Smooth muscle cell (in vitro differentiated cells): Measurements from ENCODE around the gene DLX5. TPM values are rescaled to one million over a fixed set of nuclear protein-coding genes. Genes with fewer than 3 reads are reported as not detected.

Experiments
- DNase-seq: peaks from one replicate; lab custom pipeline; 2025; ENCODE audit not compliant: unreplicated experiment; lab: John Stamatoyannopoulos, UW
- H2AFZ ChIP-seq: fragments of 200-600 bp; sonication (generic); 2 replicates; pipeline ENCODE4 v1.6.0; 2016; ENCODE audit warnings: antibody characterized with exemption, low read depth, mild to moderate bottlenecking
- H3F3A ChIP-seq: fragments of 200-600 bp; sonication (generic); 2 replicates; pipeline ENCODE4 v1.6.0; 2017; ENCODE audit warnings: antibody characterized with exemption, low read depth
- H3K27ac ChIP-seq: fragments of 200-600 bp; sonication (generic); 2 replicates; pipeline ENCODE4 v1.5.1; 2016; ENCODE audit warnings: low read depth, mild to moderate bottlenecking
- H3K27me3 ChIP-seq: fragments of 200-600 bp; sonication (generic); 2 replicates; pipeline ENCODE4 v1.6.1; 2016; ENCODE audit warnings: low read depth, mild to moderate bottlenecking
- H3K36me3 ChIP-seq: fragments of 200-600 bp; sonication (generic); 2 replicates; pipeline ENCODE4 v1.5.1; 2016; ENCODE audit warnings: low read depth
- H3K4me1 ChIP-seq: fragments of 200-600 bp; sonication (generic); 2 replicates; pipeline ENCODE4 v1.5.1; 2016; ENCODE audit warnings: low read depth
- H3K4me2 ChIP-seq: fragments of 200-600 bp; sonication (generic); 2 replicates; pipeline ENCODE4 v1.6.0; 2016; ENCODE audit warnings: mild to moderate bottlenecking
- H3K4me3 ChIP-seq: fragments of 200-600 bp; sonication (generic); 2 replicates; pipeline ENCODE4 v1.5.1; 2016; ENCODE audit warnings: mild to moderate bottlenecking
- H3K79me2 ChIP-seq: fragments of 200-600 bp; sonication (generic); 2 replicates; pipeline ENCODE4 v1.6.0; 2016; ENCODE audit warnings: low read depth, mild to moderate bottlenecking
- H3K9ac ChIP-seq: fragments of 200-600 bp; sonication (generic); 2 replicates; pipeline ENCODE4 v1.6.0; 2016; ENCODE audit warnings: low read depth
- H3K9me3 ChIP-seq: fragments of 200-600 bp; sonication (generic); replicated peaks from 2 replicates; pipeline ENCODE4 v1.5.1; 2016; ENCODE audit warnings: low read depth
- H4K20me1 ChIP-seq: fragments of 200-600 bp; sonication (generic); 2 replicates; pipeline ENCODE4 v1.6.0; 2016; ENCODE audit warnings: low read depth
- CTCF ChIP-seq: fragments of 200-600 bp; sonication (generic); IDR thresholded peaks from 2 replicates; pipeline ENCODE4 v1.5.1; 2017; ENCODE audit warnings: borderline replicate concordance, mild to moderate bottlenecking, antibody characterized with exemption; ENCODE audit not compliant: insufficient read depth, poor library complexity, severe bottlenecking
- WGBS: methylation state at CpG from one replicate; pipeline ENCODE4 v1.1.7; 2016; ENCODE audit warnings: low lambda C conversion rate; 5-methylcytosine and 5-hydroxymethylcytosine counted together
- polyA plus RNA-seq: library from polyadenylated mRNA; unstranded; fragments of >200 nt; fragmentation: Nextera tagmentation; extraction: Ambion mirVana; gene quantifications from 2 replicates; pipeline ENCODE4 v1.2.1, GENCODE V29; 2016
- small RNA-seq: library from RNA; depleted of rRNA; stranded (forward); fragments of <200 nt; gene quantifications from one replicate; pipeline ENCODE3, GENCODE V24; 2014
- total RNA-seq: library from RNA; depleted of rRNA; stranded (reverse); fragments of >200 nt; gene quantifications from 2 replicates; pipeline ENCODE4 v1.2.3, GENCODE V29; 2014

DLX5 gene
- total and polyA plus RNA-seq, 2 experiments from 2014 or later = 3.5 to 4.3 TPM

- no peaks in the 10 kb centered on the region for H3K9me3 ChIP-seq
- H3K4me1 ChIP-seq = no peaks in the 10 kb centered on the region
- H3K4me2 ChIP-seq = no peak overlapping the region
- no peaks in the 10 kb centered on the region for H3K36me3 ChIP-seq
- H3K27ac ChIP-seq = no peak overlapping the region
- TF ChIP-seq CTCF = no peak
- H4K20me1 ChIP-seq = no peaks in the 10 kb centered on the region
- H2AFZ ChIP-seq = no peak overlapping the region
- H3K27me3 ChIP-seq = no peaks in the 10 kb centered on the region
- H3F3A ChIP-seq = no peaks in the 10 kb centered on the region
- H3K4me3 ChIP-seq = no peak overlapping the region
- no peaks in the 10 kb centered on the region for H3K79me2 ChIP-seq
- no peak for DNase-seq
- H3K9ac ChIP-seq = no peak overlapping the region
- 89% methylated on average over 2 of the region's 2 CpGs for WGBS
Measured at GRCh38 chr7:96976106-96976505, 48.5 kb downstream of the DLX5 start.

GRCh38 chr7:96973986-96974385 lies 50.6 kb downstream of the DLX5 start:
- Histone ChIP-seq H3K4me1 (no peaks in the 10 kb centered on the region), H3K36me3 (no peaks in the 10 kb centered on the region), H3K27ac (no peak overlapping the region), H3K9ac (no peak overlapping the region), H4K20me1 (no peaks in the 10 kb centered on the region), H3K4me3 (no peak overlapping the region), H3K27me3 (no peaks in the 10 kb centered on the region), H2AFZ (no peak overlapping the region), H3F3A (no peaks in the 10 kb centered on the region), H3K9me3 (no peaks in the 10 kb centered on the region), H3K4me2 (no peak overlapping the region), H3K79me2 (no peaks in the 10 kb centered on the region)
- WGBS = 73% methylated on average over 2 of the region's 2 CpGs
- no peak for DNase-seq
- no peak for TF ChIP-seq CTCF

GRCh38 chr7:96970739-96971138 lies 53.9 kb downstream of the DLX5 start:
- H3K79me2 ChIP-seq = no peaks in the 10 kb centered on the region
- H3K4me2 ChIP-seq = no peak overlapping the region
- no peaks in the 10 kb centered on the region for H3F3A ChIP-seq
- H3K4me1 ChIP-seq = no peaks in the 10 kb centered on the region
- no peak overlapping the region for H3K9ac ChIP-seq
- H3K36me3 ChIP-seq = no peaks in the 10 kb centered on the region
- TF ChIP-seq CTCF = no peak
- DNase-seq = no peak
- no peak overlapping the region for H3K27ac ChIP-seq
- H3K27me3 ChIP-seq = peaks cover 6% of the 10 kb centered on the region
- H4K20me1 ChIP-seq = no peaks in the 10 kb centered on the region
- no peaks in the 10 kb centered on the region for H3K9me3 ChIP-seq
- H3K4me3 ChIP-seq = no peak overlapping the region
- H2AFZ ChIP-seq = no peak overlapping the region

Small RNAs within 50 kb of the gene (small RNA-seq; reads per million reads assigned to genes)
- gene RF01778 = not detected

Other genes with a start within 250 kb of the DLX5 start
- 0.13 and 2.6 TPM in 2 replicates for gene DLX6, start 19.3 kb downstream of the DLX5 start, total RNA-seq
- gene DLX6, start 19.3 kb downstream of the DLX5 start, polyA plus RNA-seq = 0.43 and 1.9 TPM in 2 replicates
- gene SDHAF3, start 92.9 kb upstream of the DLX5 start, total RNA-seq = 15.6 and 25.6 TPM in 2 replicates
- gene SDHAF3, start 92.9 kb upstream of the DLX5 start, polyA plus RNA-seq = 28.5 and 29.1 TPM in 2 replicates